Measurements from ENCODE around the gene PTX4.
"Not testable (repeated sequence)": the region's sequence is repeated elsewhere in the genome, so short reads cannot be mapped to it uniquely, and the experiment has no call there.

The PTX4 gene

DNA sequence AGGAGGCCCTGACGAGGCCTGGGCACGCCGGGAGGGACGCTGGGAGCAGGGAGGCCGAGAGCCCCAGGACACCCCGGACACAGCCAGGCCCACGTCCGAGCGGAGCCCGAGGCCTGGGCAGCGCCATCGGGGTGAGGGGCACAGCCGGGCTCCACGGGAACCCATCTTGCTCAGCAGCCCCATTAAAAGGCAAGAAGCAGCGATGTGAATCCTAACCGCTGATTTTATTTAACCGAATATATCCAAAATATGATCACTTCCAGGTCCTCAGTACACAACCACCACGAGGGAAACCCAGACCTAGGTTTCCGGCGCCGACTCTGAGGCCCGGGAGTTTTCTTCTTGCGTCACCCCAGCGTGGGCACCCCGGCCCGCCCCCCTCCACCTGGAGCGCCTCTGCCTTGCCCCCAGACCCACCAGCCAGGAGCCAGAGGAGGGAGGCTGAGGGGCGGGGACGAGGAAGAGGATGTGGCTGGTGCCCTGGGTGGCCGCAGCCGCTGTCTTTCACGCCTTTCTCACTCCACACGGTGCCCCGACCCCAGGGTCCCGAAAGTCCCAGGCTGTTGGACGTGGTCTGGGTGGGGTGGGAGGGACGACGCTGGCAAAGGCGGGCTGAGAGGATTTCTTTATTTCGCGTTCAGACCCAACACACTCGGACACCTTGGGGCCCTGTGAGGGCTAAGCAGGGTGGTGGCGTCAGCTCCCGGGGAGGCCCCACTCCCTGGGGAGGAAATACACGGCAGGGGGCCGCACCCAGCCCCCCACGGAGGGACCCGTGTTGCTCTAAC, 43.8 kb downstream of the PTX4 start:
- DNase-seq (ENCODE audit: low read depth, low spot score) = no peak

GRCh38 chr16:1443980-1444729, 44.6 kb downstream of the PTX4 start, which contains the start of gene CCDC154:
Gene CCDC154 (minus strand): TSS chr16:1444556. CDS start chr16:1444322, 234 bp downstream.
- DNase-seq (ENCODE audit: low read depth, low spot score) = no peak

DNA sequence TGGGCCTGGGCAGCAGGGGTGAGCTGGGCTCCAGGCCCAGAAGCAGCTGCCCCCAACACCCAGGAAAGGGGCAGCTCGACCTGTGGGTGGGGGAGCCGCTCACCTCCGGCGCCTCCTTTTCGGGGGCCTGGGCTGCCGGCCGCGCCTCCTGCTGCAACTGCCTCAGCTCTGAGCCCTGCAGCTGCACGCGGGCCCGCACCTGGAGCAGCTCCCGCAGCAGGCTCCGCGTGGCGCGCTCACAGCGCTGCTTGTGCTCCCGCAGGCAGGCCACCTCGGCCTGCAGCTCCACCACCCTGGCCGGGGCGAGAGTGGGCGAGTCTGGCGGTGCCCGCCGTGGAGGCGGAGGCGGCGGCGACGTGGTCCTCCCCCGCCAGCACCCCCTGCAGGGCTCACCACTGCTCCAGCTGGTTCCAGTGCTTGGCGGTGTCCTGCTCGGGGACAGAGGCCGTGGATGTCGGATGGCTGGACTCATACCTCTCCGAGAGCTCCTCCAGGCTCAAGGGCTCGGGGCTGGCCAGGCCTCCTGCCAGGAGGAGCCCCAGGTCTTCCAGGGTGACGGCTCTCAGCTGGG, 45.3 kb downstream of the PTX4 start:
- no peak for DNase-seq (ENCODE audit: low read depth, low spot score)

- DNase-seq (ENCODE audit: low read depth, low spot score) = no peak
These were observed 46.0 kb downstream of the PTX4 start for GRCh38 chr16:1442697-1443096.

- no peak for DNase-seq (ENCODE audit: low read depth, low spot score)
These were observed 47.3 kb downstream of the PTX4 start for GRCh38 chr16:1441391-1441829.

GRCh38 chr16:1439699-1440074, 49.1 kb downstream of the PTX4 start:
- DNase-seq (ENCODE audit: low read depth, low spot score) = not testable (repeated sequence)

DNA sequence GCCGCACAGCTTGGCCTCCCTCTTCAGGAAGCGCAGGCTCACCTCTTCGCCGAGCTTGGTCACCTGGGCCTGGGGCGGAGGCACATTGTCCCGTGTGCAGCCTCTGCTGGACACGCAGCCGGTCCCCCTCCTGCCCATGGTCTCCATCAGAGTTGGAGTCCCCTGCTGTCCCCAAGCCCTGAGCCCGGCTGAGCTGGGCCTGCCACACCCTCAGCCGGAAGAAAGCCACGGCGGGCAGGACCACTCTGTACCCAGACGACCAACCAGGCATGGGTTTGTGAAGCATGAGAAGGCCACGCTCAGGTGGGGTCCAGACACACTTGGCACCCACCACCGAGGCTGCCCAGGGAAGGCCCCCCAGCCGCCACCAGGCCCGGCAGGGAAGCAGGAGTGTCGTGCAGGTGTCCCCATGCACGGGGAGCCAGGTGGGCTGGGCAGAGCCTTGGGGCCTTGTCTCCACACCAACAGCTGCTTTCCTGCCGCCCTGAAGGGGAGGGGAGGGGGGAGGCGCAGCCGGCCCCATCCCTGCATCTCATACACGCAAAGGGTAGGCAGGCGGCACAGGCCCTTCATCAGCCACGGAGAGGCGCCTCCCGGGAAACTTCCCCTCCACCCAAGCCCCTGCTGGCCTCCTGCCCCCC, 49.6 kb downstream of the PTX4 start:
- no peak for DNase-seq (ENCODE audit: low read depth, low spot score)

DNA sequence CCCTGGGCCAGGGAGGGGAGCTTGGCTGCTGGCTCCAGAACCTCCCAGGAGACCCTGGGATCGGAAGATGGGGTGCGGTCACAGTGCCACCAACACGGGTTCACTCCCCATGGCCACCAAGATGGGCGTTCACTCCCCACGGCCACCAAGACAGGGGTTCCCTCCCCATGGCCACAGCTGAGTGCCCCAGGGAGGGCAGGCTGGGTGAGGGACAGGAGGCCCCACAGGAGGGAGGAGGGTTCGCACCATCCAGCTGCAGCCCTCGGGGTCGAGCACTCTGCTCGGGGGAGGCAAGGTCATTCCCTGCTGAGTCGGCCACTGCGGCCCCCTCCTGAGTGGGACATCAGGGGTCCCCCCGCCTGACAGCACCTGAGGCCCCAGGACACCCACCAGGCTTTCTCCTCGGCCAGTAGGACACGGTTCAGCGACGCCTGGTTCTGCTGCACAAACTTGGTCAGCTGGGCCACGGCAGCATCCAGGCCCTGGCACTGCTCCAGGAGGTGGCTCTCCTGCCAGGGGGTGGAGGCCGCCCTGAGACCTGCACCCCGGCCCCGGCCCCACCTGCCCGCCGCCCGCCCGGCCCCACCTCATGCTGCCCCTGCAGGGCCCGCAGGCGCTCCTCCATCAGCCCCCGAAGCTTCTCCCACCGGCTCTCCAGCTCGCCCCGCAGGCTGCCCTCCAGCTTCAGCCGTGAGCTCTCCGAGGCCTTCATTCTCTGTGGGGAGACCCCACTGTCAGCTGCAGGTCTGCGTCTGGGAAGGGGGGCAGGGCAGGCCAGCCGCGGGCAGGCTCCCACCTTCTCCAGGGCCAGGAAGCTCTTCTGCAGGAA, 50.3 kb downstream of the PTX4 start:
- DNase-seq (ENCODE audit: low read depth, low spot score) = no peak

GRCh38 chr16:1437606-1438005, 51.1 kb downstream of the PTX4 start:
- no peak for DNase-seq (ENCODE audit: low read depth, low spot score)

DNA sequence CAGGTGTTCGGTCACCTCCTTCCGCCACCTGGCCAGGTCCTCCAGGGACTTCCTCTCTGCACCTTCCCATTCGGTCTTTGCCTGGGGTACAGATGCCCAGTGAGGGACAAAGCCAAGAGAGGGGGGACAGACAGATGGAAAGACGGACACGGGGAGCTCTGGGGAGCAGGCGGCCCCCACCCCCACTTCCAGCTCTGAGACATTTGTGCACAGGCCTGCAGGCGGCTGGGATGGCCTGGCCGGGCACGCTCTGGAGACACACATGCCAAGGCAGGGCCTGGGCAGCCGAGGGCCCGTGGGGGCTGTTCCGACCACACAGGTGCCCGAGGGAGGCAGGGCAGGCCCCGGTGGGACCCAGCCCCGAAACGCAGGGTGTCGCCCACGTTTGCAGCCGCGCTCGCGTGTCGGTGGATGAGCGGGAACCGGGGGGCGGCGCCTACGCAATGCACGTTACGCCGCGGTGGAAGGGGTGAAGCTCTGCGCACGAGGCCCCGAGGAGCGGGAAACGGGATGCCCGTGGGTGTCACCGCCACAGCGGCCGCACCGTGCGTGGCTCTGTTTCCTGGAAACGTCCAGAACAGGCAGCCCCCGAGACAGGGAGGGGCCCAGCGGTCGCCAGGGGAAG, 51.9 kb downstream of the PTX4 start:
- DNase-seq (ENCODE audit: low read depth, low spot score) = no peak

- DNase-seq (ENCODE audit: low read depth, low spot score) = no peak
These were observed 52.6 kb downstream of the PTX4 start for GRCh38 chr16:1435921-1436697.

Measured in iPS DF 19.7 (cell line).